Hepatocyte (in vitro differentiated cells): ENCODE data around the gene OLFM4. TPM values are rescaled to one million over a fixed set of nuclear protein-coding genes. Genes with fewer than 3 reads are reported as not detected.

Experiments
- DNase-seq: peaks from one replicate; pipeline ENCODE4 v3.0.0-alpha.2; 2016; ENCODE audit warnings: low spot score
- H2AFZ ChIP-seq: fragments of 200-600 bp; sonication (generic); 2 replicates; pipeline ENCODE4 v1.6.0; 2016; ENCODE audit warnings: antibody characterized with exemption, mild to moderate bottlenecking
- H3K27ac ChIP-seq: fragments of 200-600 bp; sonication (generic); 2 replicates; pipeline ENCODE4 v1.5.1; 2016; ENCODE audit warnings: mild to moderate bottlenecking
- H3K27me3 ChIP-seq: fragments of 200-600 bp; sonication (generic); 2 replicates; pipeline ENCODE4 v1.6.1; 2016
- H3K36me3 ChIP-seq: fragments of 200-600 bp; sonication (generic); replicated peaks from 2 replicates; pipeline ENCODE4 v1.5.1; 2016; ENCODE audit warnings: low read depth; ENCODE audit not compliant: insufficient read depth
- H3K4me1 ChIP-seq: fragments of 200-600 bp; sonication (generic); 2 replicates; pipeline ENCODE4 v1.5.1; 2016; ENCODE audit warnings: mild to moderate bottlenecking, moderate library complexity; ENCODE audit not compliant: insufficient read depth
- H3K4me2 ChIP-seq: fragments of 200-600 bp; sonication (generic); 2 replicates; pipeline ENCODE4 v1.6.0; 2016
- H3K4me3 ChIP-seq: fragments of 200-600 bp; sonication (generic); 2 replicates; pipeline ENCODE4 v1.5.1; 2016; ENCODE audit warnings: mild to moderate bottlenecking
- H3K79me2 ChIP-seq: fragments of 200-600 bp; sonication (generic); 2 replicates; pipeline ENCODE4 v1.6.0; 2017; ENCODE audit warnings: mild to moderate bottlenecking
- H3K9me2 ChIP-seq: fragments of 200-600 bp; sonication (generic); replicated peaks from 2 replicates; pipeline ENCODE4 v1.6.0; 2017; ENCODE audit warnings: mild to moderate bottlenecking; ENCODE audit not compliant: insufficient read depth
- H3K9me3 ChIP-seq: fragments of 200-600 bp; sonication (generic); 2 replicates; pipeline ENCODE4 v1.5.1; 2016; ENCODE audit warnings: low read depth, mild to moderate bottlenecking
- H4K20me1 ChIP-seq: fragments of 200-600 bp; sonication (generic); 2 replicates; pipeline ENCODE4 v1.6.0; 2016; ENCODE audit warnings: mild to moderate bottlenecking; ENCODE audit not compliant: insufficient read depth, poor library complexity, severe bottlenecking
- EZH2 ChIP-seq: fragments of 200-600 bp; sonication (generic); IDR thresholded peaks from 2 replicates; pipeline ENCODE4 v1.6.1; 2016; ENCODE audit warnings: antibody characterized with exemption, mild to moderate bottlenecking, borderline replicate concordance
- EZH2phosphoT487 ChIP-seq: fragments of 200-600 bp; sonication (generic); IDR thresholded peaks from one replicate; pipeline ENCODE4 v1.6.1; 2018; ENCODE audit warnings: antibody characterized with exemption, mild to moderate bottlenecking, low read depth, moderate library complexity; ENCODE audit not compliant: unreplicated experiment, severe bottlenecking
- WGBS: methylation state at CpG from one replicate; pipeline ENCODE4 v1.1.6; 2016; ENCODE audit warnings: low lambda C conversion rate; ENCODE audit errors: missing lambda C conversion rate; 5-methylcytosine and 5-hydroxymethylcytosine counted together
- polyA plus RNA-seq: library from polyadenylated mRNA; unstranded; fragments of >200 nt; fragmentation: Nextera tagmentation; extraction: Ambion mirVana; gene quantifications from 2 replicates; pipeline ENCODE4 v1.2.1, GENCODE V29; 2016
- total RNA-seq: library from RNA; depleted of rRNA; stranded (reverse); fragments of >200 nt; gene quantifications from 2 replicates; pipeline ENCODE4 v1.2.3, GENCODE V29; 2014
- TF ChIP-seq, protein P1 (sequence below): fragments of 200-600 bp; sonication (generic); IDR thresholded peaks from 2 replicates; pipeline ENCODE4 v1.5.1; 2016; ENCODE audit warnings: antibody characterized with exemption, mild to moderate bottlenecking; ENCODE audit not compliant: poor library complexity

The OLFM4 gene
- total and polyA plus RNA-seq, 2 experiments from 2014 or later, result 4.5 to 20.7 TPM

- no peak overlapping the region for H3K4me2 ChIP-seq
- H3K79me2 ChIP-seq, result no peaks in the 10 kb centered on the region
- no peaks in the 10 kb centered on the region for H3K27me3 ChIP-seq
- no peaks in the 10 kb centered on the region for H3K9me3 ChIP-seq
- peaks cover 5% of the 10 kb centered on the region for H3K4me1 ChIP-seq
- DNase-seq, result no peak
- no peak overlapping the region for H3K27ac ChIP-seq
- H4K20me1 ChIP-seq, result no peaks in the 10 kb centered on the region
- no peaks in the 10 kb centered on the region for H3K36me3 ChIP-seq
- no peaks in the 10 kb centered on the region for H3K9me2 ChIP-seq
- TF ChIP-seq EZH2phosphoT487 (no peak), EZH2 (no peak)
- TF ChIP-seq, protein P1, sequence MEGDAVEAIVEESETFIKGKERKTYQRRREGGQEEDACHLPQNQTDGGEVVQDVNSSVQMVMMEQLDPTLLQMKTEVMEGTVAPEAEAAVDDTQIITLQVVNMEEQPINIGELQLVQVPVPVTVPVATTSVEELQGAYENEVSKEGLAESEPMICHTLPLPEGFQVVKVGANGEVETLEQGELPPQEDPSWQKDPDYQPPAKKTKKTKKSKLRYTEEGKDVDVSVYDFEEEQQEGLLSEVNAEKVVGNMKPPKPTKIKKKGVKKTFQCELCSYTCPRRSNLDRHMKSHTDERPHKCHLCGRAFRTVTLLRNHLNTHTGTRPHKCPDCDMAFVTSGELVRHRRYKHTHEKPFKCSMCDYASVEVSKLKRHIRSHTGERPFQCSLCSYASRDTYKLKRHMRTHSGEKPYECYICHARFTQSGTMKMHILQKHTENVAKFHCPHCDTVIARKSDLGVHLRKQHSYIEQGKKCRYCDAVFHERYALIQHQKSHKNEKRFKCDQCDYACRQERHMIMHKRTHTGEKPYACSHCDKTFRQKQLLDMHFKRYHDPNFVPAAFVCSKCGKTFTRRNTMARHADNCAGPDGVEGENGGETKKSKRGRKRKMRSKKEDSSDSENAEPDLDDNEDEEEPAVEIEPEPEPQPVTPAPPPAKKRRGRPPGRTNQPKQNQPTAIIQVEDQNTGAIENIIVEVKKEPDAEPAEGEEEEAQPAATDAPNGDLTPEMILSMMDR, result no peak
- WGBS, result 57% methylated on average over 1 of the region's 1 CpG
- H2AFZ ChIP-seq, result no peak overlapping the region
- H3K4me3 ChIP-seq, result no peak overlapping the region
These were observed 4.2 kb downstream of the OLFM4 start for GRCh38 chr13:53032849-53033248.

GRCh38 chr13:53038993-53039392, 10.4 kb downstream of the OLFM4 start:
- DNase-seq, result no peak
- TF ChIP-seq EZH2 (no peak), EZH2phosphoT487 (no peak)
- TF ChIP-seq, protein P1, result no peak
- Histone ChIP-seq H3K36me3 (no peaks in the 10 kb centered on the region), H3K27ac (no peak overlapping the region), H3K79me2 (no peaks in the 10 kb centered on the region), H3K27me3 (no peaks in the 10 kb centered on the region), H2AFZ (no peak overlapping the region), H3K9me3 (no peaks in the 10 kb centered on the region), H3K4me3 (no peak overlapping the region), H3K4me2 (no peak overlapping the region), H4K20me1 (no peaks in the 10 kb centered on the region), H3K9me2 (no peaks in the 10 kb centered on the region), H3K4me1 (peaks cover 11% of the 10 kb centered on the region)
- WGBS, result 89% methylated on average over 1 of the region's 1 CpG

DNA sequence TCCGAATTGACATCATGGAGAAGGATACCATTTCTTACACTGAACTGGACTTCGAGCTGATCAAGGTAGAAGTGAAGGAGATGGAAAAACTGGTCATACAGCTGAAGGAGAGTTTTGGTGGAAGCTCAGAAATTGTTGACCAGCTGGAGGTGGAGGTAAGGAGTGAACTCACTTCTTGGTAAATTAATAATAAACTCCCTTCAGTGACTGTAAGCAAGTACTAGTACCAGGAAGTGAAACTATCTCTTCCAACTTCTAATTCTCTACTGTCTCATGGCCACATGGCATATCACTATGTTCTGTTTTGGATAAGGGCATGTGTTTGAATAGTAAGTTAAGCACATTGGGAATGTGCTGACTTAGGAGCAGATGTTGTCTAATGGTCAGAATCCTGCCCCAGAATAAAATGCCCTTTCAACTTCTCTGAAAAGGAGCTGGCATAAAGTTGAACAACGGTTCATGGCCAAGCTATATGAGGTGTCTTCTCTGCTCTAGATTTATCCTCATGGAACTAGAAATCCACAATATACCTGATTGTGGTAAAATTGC, 13.4 kb downstream of the OLFM4 start:
- Histone ChIP-seq H3K4me2 (no peak overlapping the region), H3K36me3 (no peaks in the 10 kb centered on the region), H3K79me2 (no peaks in the 10 kb centered on the region), H4K20me1 (no peaks in the 10 kb centered on the region), H3K4me1 (peaks cover 13% of the 10 kb centered on the region), H3K27ac (no peak overlapping the region), H3K9me3 (no peaks in the 10 kb centered on the region), H2AFZ (no peak overlapping the region), H3K9me2 (no peaks in the 10 kb centered on the region), H3K4me3 (no peak overlapping the region), H3K27me3 (no peaks in the 10 kb centered on the region)
- TF ChIP-seq, protein P1, result no peak
- no peak for TF ChIP-seq EZH2
- TF ChIP-seq EZH2phosphoT487, result no peak
- DNase-seq, result no peak
- 84% methylated on average over 3 of the region's 3 CpGs for WGBS
